Spleen (tissue), 11 donors: ENCODE data around the gene RTN4RL2. TPM values are rescaled to one million over a fixed set of nuclear protein-coding genes. Genes with fewer than 3 reads are reported as not detected.

Experiments
- DNase-seq: peaks from one replicate; pipeline ENCODE4 v3.0.0-alpha.2; 2020
- H3K27ac ChIP-seq, 8 donors: fragments of 200-600 bp; sonication (generic) in 7 of 8; 1 replicate in 4 of 8; 2 replicates in 4 of 8; pipeline versions ENCODE4 v1.5.0 to v1.8.0; 2016 to 2021; ENCODE audit warnings: inconsistent platforms in 4 of 8, mild to moderate bottlenecking in 4 of 8, moderate library complexity in 1 of 8
- H3K27me3 ChIP-seq, 7 donors: fragments of 200-600 bp; sonication (generic) in 6 of 7; replicated peaks in 1 of 7; 1 replicate in 4 of 7; 2 replicates in 3 of 7; pipeline versions ENCODE4 v1.5.0 to v1.8.0; 2016 to 2021; ENCODE audit warnings: inconsistent platforms in 3 of 7, mild to moderate bottlenecking in 1 of 7
- H3K36me3 ChIP-seq, 6 donors: fragments of 200-600 bp; sonication (generic) in 5 of 6; 1 replicate in 4 of 6; 2 replicates in 2 of 6; pipeline versions ENCODE4 v1.5.0 to v1.8.0; 2016 to 2021; ENCODE audit warnings: inconsistent platforms in 2 of 6
- H3K4me1 ChIP-seq, 6 donors: fragments of 200-600 bp; sonication (generic) in 5 of 6; 1 replicate in 3 of 6; 2 replicates in 3 of 6; pipeline versions ENCODE4 v1.5.0 to v1.8.0; 2016 to 2021; ENCODE audit warnings: inconsistent platforms in 3 of 6
- H3K4me3 ChIP-seq, 8 donors: fragments of 200-600 bp; sonication (generic) in 7 of 8; 1 replicate in 4 of 8; 2 replicates in 4 of 8; pipeline versions ENCODE4 v1.5.0 to v1.8.0; 2016 to 2021; ENCODE audit warnings: inconsistent platforms in 4 of 8, mild to moderate bottlenecking in 4 of 8, moderate library complexity in 2 of 8
- H3K9me3 ChIP-seq, 8 donors: fragments of 200-600 bp; sonication (generic) in 7 of 8; 1 replicate in 4 of 8; 2 replicates in 4 of 8; pipeline versions ENCODE4 v1.5.0 to v1.8.0; 2016 to 2021; ENCODE audit warnings: inconsistent platforms in 4 of 8
- CTCF ChIP-seq, 11 experiments: fragments of 200-600 bp in 7 of 11; fragments of 450-650 bp in 4 of 11; sonication (generic) in 4 of 11; IDR thresholded peaks in 8 of 11; conservative IDR thresholded peaks in 3 of 11; 1 replicate in 7 of 11; 2 replicates in 4 of 11; pipeline versions ENCODE4 v1.4.0 to v1.8.0; 2016 to 2021; ENCODE audit warnings: antibody characterized with exemption in 11 of 11, inconsistent platforms in 4 of 11, mild to moderate bottlenecking in 1 of 11
- POLR2A ChIP-seq, 3 donors: fragments of 450-650 bp; IDR thresholded peaks; one replicate each; pipeline ENCODE4 v1.5.1; 2017; ENCODE audit warnings: antibody characterized with exemption in 3 of 3, mild to moderate bottlenecking in 1 of 3
- POLR2AphosphoS5 ChIP-seq, 3 donors: sonication (generic); formaldehyde crosslinking; IDR thresholded peaks; one replicate each; pipeline ENCODE4 v1.5.1; 2017; ENCODE audit warnings: antibody characterized with exemption in 3 of 3
- WGBS, 5 donors: extraction: QIAGEN DNeasy Blood & Tissue Kit in 3 of 5; methylation state at CpG; one replicate each; pipeline versions ENCODE4 v1.1.5 to v1.1.7; 2013 to 2018; 5-methylcytosine and 5-hydroxymethylcytosine counted together
- intact Hi-C: fragments of 100-400 bp; cut with DNase I; formaldehyde crosslinking; loops from one replicate; pipeline ENCODE4 v1.15.0; 2023; ENCODE audit warnings: low total_unique reads
- polyA plus RNA-seq, 3 donors: library from polyadenylated mRNA; stranded (reverse); fragments of 200-250 nt; gene quantifications; one replicate each; pipeline ENCODE4 v1.2.1, GENCODE V29; 2013
- total RNA-seq, 7 donors: library from RNA; depleted of rRNA in 3 of 7; stranded (reverse); fragments of >200 nt in 3 of 7; fragmentation: NEBNext Ultra II Directional in 4 of 7; extraction: Animal tissue kit (Norgen Biotek cat#: 25700) in 4 of 7; gene quantifications; one replicate each; pipeline versions ENCODE4 v1.1.0 to v1.2.1, GENCODE V29; 2016 to 2021
- donor health status: healthy with polysubstance abuse.
- donor health status: DM: no; HTN: no; CAD: no; lungs with moderate emphysema.
- donor health status: DM: no; HTN: no; CAD: no.
- donor health status: Bipolar disorder and iron deficiency.
- donor health status: healthy.
- donor health status: DM: no; HTN: no; CAD: no.
- donor health status: DM: yes; HTN: yes; CAD: no.

The RTN4RL2 gene
- total and polyA plus RNA-seq, 10 donors = 0.15 to 2.0 (median 0.44) TPM

- Histone ChIP-seq H3K36me3 (peaks cover 0 to 84% (median 35%) of the 10 kb centered on the region in 6 donors), H3K27ac (no peak overlapping the region), H3K4me3 (no peak overlapping the region), H3K27me3 (no peaks in the 10 kb centered on the region), H3K9me3 (no peaks in the 10 kb centered on the region), H3K4me1 (peaks cover 24 to 50% (median 26%) of the 10 kb centered on the region in 6 donors)
- DNase-seq = no peak
- 89 to 100% (median 98%) methylated on average over 4 of the region's 4 CpGs for WGBS, 5 donors
- intact Hi-C loops = no loop called here
- no peak for TF ChIP-seq POLR2A (IDR thresholded peaks at IDR 0.05)
- no peak for TF ChIP-seq POLR2AphosphoS5 (IDR thresholded peaks at IDR 0.05)
- no peak for TF ChIP-seq CTCF (IDR thresholded peaks at IDR 0.05 in 8 of 11, conservative IDR thresholded peaks at IDR 0.05 in 3 of 11)
These were observed 39.3 kb upstream of the RTN4RL2 start for GRCh38 chr11:57421066-57421465.

- intact Hi-C loops = no loop called here
- no peak overlapping the region for H3K4me3 ChIP-seq
- no peak for DNase-seq
- H3K4me1 ChIP-seq = peaks cover 28 to 55% (median 33%) of the 10 kb centered on the region in 6 donors
- peaks cover 0 to 76% (median 27%) of the 10 kb centered on the region in 6 donors for H3K36me3 ChIP-seq
- H3K27ac ChIP-seq = no peak overlapping the region
- H3K9me3 ChIP-seq = no peaks in the 10 kb centered on the region
- TF ChIP-seq CTCF (IDR thresholded peaks at IDR 0.05 in 8 of 11, conservative IDR thresholded peaks at IDR 0.05 in 3 of 11) (no peak), POLR2AphosphoS5 (IDR thresholded peaks at IDR 0.05) (no peak), POLR2A (IDR thresholded peaks at IDR 0.05) (no peak)
- H3K27me3 ChIP-seq = no peaks in the 10 kb centered on the region
These were observed 38.5 kb upstream of the RTN4RL2 start for GRCh38 chr11:57421805-57422204.

GRCh38 chr11:57422669-57423068, 37.7 kb upstream of the RTN4RL2 start:
- no peak overlapping the region for H3K27ac ChIP-seq
- no peak overlapping the region for H3K4me3 ChIP-seq
- H3K4me1 ChIP-seq = peaks cover 28 to 60% (median 42%) of the 10 kb centered on the region in 6 donors
- intact Hi-C loops = no loop called here
- no peak for TF ChIP-seq POLR2A (IDR thresholded peaks at IDR 0.05)
- TF ChIP-seq POLR2AphosphoS5 (IDR thresholded peaks at IDR 0.05) = no peak
- no peak for TF ChIP-seq CTCF (IDR thresholded peaks at IDR 0.05 in 8 of 11, conservative IDR thresholded peaks at IDR 0.05 in 3 of 11)
- no peak for DNase-seq
- H3K9me3 ChIP-seq = no peaks in the 10 kb centered on the region
- peaks cover 0 to 68% (median 19%) of the 10 kb centered on the region in 6 donors for H3K36me3 ChIP-seq
- H3K27me3 ChIP-seq = no peaks in the 10 kb centered on the region
- 86 to 91% (median 88%) methylated on average over 4 of the region's 4 CpGs for WGBS, 5 donors

- Histone ChIP-seq H3K9me3 (no peaks in the 10 kb centered on the region), H3K4me3 (peak overlapping the region in 4 of 8 donors; percentile 52 to 76 (median 58)), H3K36me3 (peaks cover 0 to 52% (median 10%) of the 10 kb centered on the region in 6 donors), H3K27ac (peak overlapping the region; percentile 53 to 93 (median 90)), H3K27me3 (no peaks in the 10 kb centered on the region), H3K4me1 (peaks cover 28 to 63% (median 45%) of the 10 kb centered on the region in 6 donors)
- no peak for DNase-seq
- intact Hi-C loops = no loop called here
- no peak for TF ChIP-seq POLR2A (IDR thresholded peaks at IDR 0.05)
- no peak for TF ChIP-seq CTCF (IDR thresholded peaks at IDR 0.05 in 8 of 11, conservative IDR thresholded peaks at IDR 0.05 in 3 of 11)
- no peak for TF ChIP-seq POLR2AphosphoS5 (IDR thresholded peaks at IDR 0.05)
- 71 to 81% (median 76%) methylated on average over 9 of the region's 9 CpGs for WGBS, 5 donors
These were observed 36.1 kb upstream of the RTN4RL2 start for GRCh38 chr11:57424137-57424791.
